Uterus (tissue), 2 donors: ENCODE measurements around the gene ATAD3C.

Experiments
- POLR2A ChIP-seq, 2 donors: fragments of 450-650 bp; IDR thresholded peaks; one replicate each; pipeline ENCODE4 v1.6.1; 2016; ENCODE audit warnings: antibody characterized with exemption in 2 of 2, mild to moderate bottlenecking in 1 of 2, moderate library complexity in 1 of 2
- TF ChIP-seq, protein P1 (sequence below), 4 experiments: fragments of 200-600 bp in 2 of 4; fragments of 450-650 bp in 2 of 4; sonication (generic) in 2 of 4; IDR thresholded peaks; one replicate each; pipeline ENCODE4 v1.5.1; 2016 to 2019; ENCODE audit warnings: antibody characterized with exemption in 4 of 4, mild to moderate bottlenecking in 2 of 4, moderate library complexity in 1 of 4

DNA sequence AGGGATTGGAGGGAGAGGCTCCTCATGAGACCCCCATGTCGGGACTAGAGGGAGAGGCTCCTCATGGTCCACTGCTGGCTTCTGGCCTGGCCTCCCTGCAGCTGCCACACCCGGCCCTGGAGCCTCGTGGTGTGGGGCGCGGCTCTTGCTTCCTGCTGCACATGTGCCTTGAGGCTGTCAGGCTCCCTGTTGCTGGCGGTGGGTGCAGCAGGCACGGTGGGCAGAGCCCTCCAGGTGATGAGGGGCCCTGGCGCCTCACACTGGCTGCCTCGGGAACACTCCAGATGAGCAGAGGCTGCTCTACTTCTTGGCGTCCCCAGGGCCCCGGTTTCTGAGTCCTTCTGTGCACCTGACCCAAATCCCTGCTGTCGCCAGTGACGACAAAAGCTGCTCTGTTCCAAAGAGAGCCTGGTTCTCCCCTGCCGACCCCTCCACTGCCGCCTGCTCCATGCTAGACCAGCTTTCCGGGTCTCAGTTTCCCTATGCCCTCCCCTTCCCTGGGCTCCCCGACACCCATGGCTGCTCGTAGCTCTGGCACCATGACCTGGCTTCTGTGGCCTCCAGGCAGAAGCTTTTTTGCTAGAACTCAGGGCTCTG, 12.3 kb downstream of the ATAD3C start:
- TF ChIP-seq, protein P1, sequence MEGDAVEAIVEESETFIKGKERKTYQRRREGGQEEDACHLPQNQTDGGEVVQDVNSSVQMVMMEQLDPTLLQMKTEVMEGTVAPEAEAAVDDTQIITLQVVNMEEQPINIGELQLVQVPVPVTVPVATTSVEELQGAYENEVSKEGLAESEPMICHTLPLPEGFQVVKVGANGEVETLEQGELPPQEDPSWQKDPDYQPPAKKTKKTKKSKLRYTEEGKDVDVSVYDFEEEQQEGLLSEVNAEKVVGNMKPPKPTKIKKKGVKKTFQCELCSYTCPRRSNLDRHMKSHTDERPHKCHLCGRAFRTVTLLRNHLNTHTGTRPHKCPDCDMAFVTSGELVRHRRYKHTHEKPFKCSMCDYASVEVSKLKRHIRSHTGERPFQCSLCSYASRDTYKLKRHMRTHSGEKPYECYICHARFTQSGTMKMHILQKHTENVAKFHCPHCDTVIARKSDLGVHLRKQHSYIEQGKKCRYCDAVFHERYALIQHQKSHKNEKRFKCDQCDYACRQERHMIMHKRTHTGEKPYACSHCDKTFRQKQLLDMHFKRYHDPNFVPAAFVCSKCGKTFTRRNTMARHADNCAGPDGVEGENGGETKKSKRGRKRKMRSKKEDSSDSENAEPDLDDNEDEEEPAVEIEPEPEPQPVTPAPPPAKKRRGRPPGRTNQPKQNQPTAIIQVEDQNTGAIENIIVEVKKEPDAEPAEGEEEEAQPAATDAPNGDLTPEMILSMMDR (IDR thresholded peaks at IDR 0.05), result no peak
- TF ChIP-seq POLR2A (IDR thresholded peaks at IDR 0.05), result no peak
